Anterior cingulate cortex (tissue), 58 donors: ENCODE results near the gene MARK4.
"Not testable (repeated sequence)": the region's sequence is repeated elsewhere in the genome, so short reads cannot be mapped to it uniquely, and the experiment has no call there.

Experiments used
- DNase-seq, 58 donors: peaks; one replicate each; lab custom pipeline; 2025; lab: John Stamatoyannopoulos, UW

The MARK4 gene

GRCh38 chr19:45269939-45270338 lies 18.9 kb downstream of the MARK4 start:
- DNase-seq, result not testable (repeated sequence)

- no peak for DNase-seq
Observed at GRCh38 chr19:45271098-45271734, 20.1 kb downstream of the MARK4 start.

GRCh38 chr19:45271735-45272108 lies 20.7 kb downstream of the MARK4 start:
- DNase-seq, result no peak

GRCh38 chr19:45273521-45273855 lies 22.4 kb downstream of the MARK4 start:
- DNase-seq, result no peak

- peak in 8 of 58 donors; percentile 3 to 42 (median 16) for DNase-seq
Observed at GRCh38 chr19:45275370-45275971, 24.4 kb downstream of the MARK4 start.

- no peak for DNase-seq
Observed at GRCh38 chr19:45276284-45276687, 25.2 kb downstream of the MARK4 start.

GRCh38 chr19:45278087-45278486 lies 27.0 kb downstream of the MARK4 start:
- DNase-seq, result no peak

GRCh38 chr19:45279587-45280192 lies 28.6 kb downstream of the MARK4 start:
- no peak for DNase-seq

- DNase-seq, result no peak
Observed at GRCh38 chr19:45280471-45280961, 29.4 kb downstream of the MARK4 start.

- no peak for DNase-seq
Observed at GRCh38 chr19:45283443-45284033, 32.5 kb downstream of the MARK4 start.

- no peak for DNase-seq
Observed at GRCh38 chr19:45290381-45290931, 39.4 kb downstream of the MARK4 start.

GRCh38 chr19:45291834-45292233 lies 40.8 kb downstream of the MARK4 start:
- no peak for DNase-seq

GRCh38 chr19:45293682-45294081 lies 42.6 kb downstream of the MARK4 start:
- peak in 1 of 58 donors; percentile 62 for DNase-seq

- peak in 46 of 58 donors; percentile 7 to 73 (median 38) for DNase-seq
Observed at GRCh38 chr19:45294291-45295029, 43.4 kb downstream of the MARK4 start.

GRCh38 chr19:45295873-45296272 lies 44.8 kb downstream of the MARK4 start:
- DNase-seq, result no peak

- DNase-seq, result no peak
Observed at GRCh38 chr19:45296355-45296754, 45.3 kb downstream of the MARK4 start.

GRCh38 chr19:45297674-45298073 lies 46.6 kb downstream of the MARK4 start:
- no peak for DNase-seq

GRCh38 chr19:45298264-45298663 lies 47.2 kb downstream of the MARK4 start:
- DNase-seq, result no peak

- no peak for DNase-seq
Observed at GRCh38 chr19:45299719-45300118, 48.6 kb downstream of the MARK4 start.

GRCh38 chr19:45302416-45302815 lies 51.3 kb downstream of the MARK4 start:
- DNase-seq, result no peak
